Activated CD8-positive, alpha-beta memory T cell treated with anti-CD3 and anti-CD28 coated beads, Interleukin-2, amount 10 ng/mL, durations not matched to agents 7 days and 5 days (primary cell): ENCODE measurements around the gene DYNC1H1. TPM values are rescaled to one million over a fixed set of nuclear protein-coding genes. Genes with fewer than 3 reads are reported as not detected.

Source experiments
- ATAC-seq: fragments of 150-1000 bp; cut with Tn5 transposase; one replicate; pipeline ENCODE4 v1.10.0; 2021; ENCODE audit warnings: moderate library complexity
- CTCF ChIA-PET: fragments of 350-600 bp; sonication (Branson Sonifier 250); formaldehyde crosslinking; loops from one replicate; lab custom pipeline; 2021; ENCODE audit warnings: antibody characterized with exemption; lab: Charles Lee
- DNase-seq: peaks from one replicate; pipeline ENCODE4 v3.0.0-alpha.2; 2020
- H3K27ac Mint-ChIP-seq: one replicate; pipeline ENCODE4 v1.8.0; 2021; ENCODE audit warnings: mild to moderate bottlenecking, mixed read lengths
- H3K27me3 Mint-ChIP-seq: one replicate; pipeline ENCODE4 v1.8.0; 2021; ENCODE audit warnings: mixed read lengths
- H3K36me3 Mint-ChIP-seq: one replicate; pipeline ENCODE4 v1.8.0; 2021; ENCODE audit warnings: mild to moderate bottlenecking, mixed read lengths
- H3K4me1 Mint-ChIP-seq: one replicate; pipeline ENCODE4 v1.8.0; 2021; ENCODE audit warnings: mixed read lengths
- H3K4me3 Mint-ChIP-seq: one replicate; pipeline ENCODE4 v1.8.0; 2021; ENCODE audit warnings: mild to moderate bottlenecking, moderate library complexity, mixed read lengths
- H3K9me3 Mint-ChIP-seq: one replicate; pipeline ENCODE4 v1.8.0; 2022; ENCODE audit warnings: low read depth, mixed read lengths
- total RNA-seq, 2 experiments: library from RNA; stranded (reverse); gene quantifications; one replicate each; pipeline ENCODE4 v1.2.3, GENCODE V29; 2021

DYNC1H1 gene
- total RNA-seq, 2 experiments from 2014 or later = 308 to 325 TPM

DNA sequence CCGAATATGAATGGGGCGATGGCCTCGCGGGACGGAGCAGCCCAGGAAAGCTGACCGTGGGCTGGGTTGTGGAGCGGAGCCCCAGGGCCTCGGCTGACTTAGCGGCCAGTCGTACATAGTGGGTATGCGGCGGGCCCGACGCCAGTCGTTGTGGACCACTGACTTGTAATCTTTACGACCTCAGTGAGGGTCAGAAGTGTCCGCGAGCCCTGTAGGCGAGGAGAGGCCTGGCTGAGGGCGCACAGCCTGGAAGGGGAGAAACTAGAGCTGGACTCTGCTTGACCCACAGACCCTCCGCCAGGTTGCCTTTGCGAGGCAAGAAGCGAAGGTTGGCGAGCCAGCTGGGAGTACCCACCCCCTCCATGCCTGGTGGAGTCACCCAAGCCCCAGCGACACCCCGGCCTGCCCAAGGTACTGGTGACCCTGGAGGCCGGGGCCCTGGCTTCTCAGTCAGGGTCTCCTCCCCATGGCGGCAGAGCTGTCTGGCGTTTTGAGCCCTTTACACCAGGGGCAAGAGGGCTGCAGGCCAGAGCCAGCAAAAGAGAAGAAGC is 15.6 kb upstream of the DYNC1H1 start:
- no peak for DNase-seq

DNA sequence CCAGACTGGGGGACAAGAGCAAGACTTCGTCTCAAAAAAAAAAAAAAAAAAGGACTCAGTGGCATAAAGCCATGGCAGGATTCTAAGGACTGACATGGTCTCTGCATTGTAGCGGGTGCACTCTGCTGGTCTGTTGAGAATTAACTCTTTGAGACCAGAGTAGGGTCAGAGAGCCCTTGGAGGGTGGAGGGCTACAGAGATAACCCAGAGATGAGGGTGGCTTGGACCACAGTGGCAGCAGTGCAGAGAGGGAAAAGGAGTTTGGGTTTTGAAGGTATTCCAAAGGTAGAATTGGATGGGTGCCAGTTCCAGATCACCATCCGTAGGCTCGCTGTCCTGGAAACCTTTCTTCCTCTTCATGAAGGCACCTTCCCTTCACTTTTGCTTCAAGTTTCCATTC is 14.3 kb upstream of the DYNC1H1 start:
- DNase-seq (no peak), ATAC-seq (no peak)
- CTCF ChIA-PET = interaction anchor here (0.7 to 1.9 kb wide), 2 partner anchors 10 to 965 kb away, joined by 3 to 6 read pairs; no protein-coding TSS in a partner anchor
- Mint-ChIP-seq H3K4me3 (no peak overlapping the region), H3K36me3 (no peaks in the 10 kb centered on the region), H3K27me3 (peaks cover 8% of the 10 kb centered on the region), H3K4me1 (peaks cover 15% of the 10 kb centered on the region), H3K27ac (no peak overlapping the region), H3K9me3 (no peaks in the 10 kb centered on the region)

More for the DNA sequence above, 15.6 kb upstream of the DYNC1H1 start:
- CTCF ChIA-PET = interaction anchor here (1.0 to 2.4 kb wide), 9 partner anchors 9 to 366 kb away, joined by 3 to 22 read pairs (median 6); no protein-coding TSS in a partner anchor
- H3K4me3 Mint-ChIP-seq = peak overlapping the region; percentile 84
- ATAC-seq = no peak
- peaks cover 15% of the 10 kb centered on the region for H3K4me1 Mint-ChIP-seq
- no peaks in the 10 kb centered on the region for H3K36me3 Mint-ChIP-seq
- H3K27ac Mint-ChIP-seq = peak overlapping the region; percentile 94
- H3K27me3 Mint-ChIP-seq = peaks cover 18% of the 10 kb centered on the region
- no peaks in the 10 kb centered on the region for H3K9me3 Mint-ChIP-seq

DNA sequence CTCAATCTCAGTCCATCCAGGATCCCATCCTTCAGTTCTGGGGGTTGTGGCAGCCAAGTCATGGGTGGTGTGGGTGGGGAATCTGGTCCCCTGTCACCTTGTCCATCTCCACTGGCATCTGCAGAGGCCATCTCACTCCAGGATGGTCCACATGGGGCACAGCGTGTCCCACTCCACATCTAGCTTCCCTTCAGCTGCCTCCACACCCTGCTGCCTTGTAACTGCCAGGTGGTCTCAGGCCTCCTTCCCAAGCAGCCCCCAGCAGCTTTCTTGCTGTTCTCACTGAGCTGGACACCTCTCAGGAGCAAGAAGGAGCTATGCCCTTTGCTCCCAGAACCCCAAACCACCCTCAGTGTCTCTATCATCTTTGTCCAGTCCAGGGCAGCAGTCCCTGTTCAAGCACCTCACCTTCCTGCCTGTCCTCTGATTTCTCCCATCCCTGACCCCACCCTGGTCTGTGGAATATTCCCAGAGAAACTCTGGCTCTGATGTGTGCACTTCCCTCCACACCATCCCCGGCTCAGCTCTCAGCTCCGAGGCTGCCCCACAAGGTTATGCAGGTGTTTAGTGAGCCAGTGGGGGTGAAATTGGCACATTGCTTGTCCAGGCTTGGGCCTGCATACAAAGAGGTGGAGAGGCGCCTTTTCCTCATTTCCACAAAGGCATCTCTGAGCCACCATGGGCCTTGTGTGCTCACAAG is 13.7 kb upstream of the DYNC1H1 start:
- no peaks in the 10 kb centered on the region for H3K9me3 Mint-ChIP-seq
- H3K4me3 Mint-ChIP-seq = no peak overlapping the region
- peaks cover 3% of the 10 kb centered on the region for H3K27me3 Mint-ChIP-seq
- CTCF ChIA-PET = interaction anchor here (1.0 to 1.9 kb wide), 2 partner anchors 9 to 33 kb away, joined by 3 to 6 read pairs; no protein-coding TSS in a partner anchor
- no peak overlapping the region for H3K27ac Mint-ChIP-seq
- DNase-seq (no peak), ATAC-seq (no peak)
- peaks cover 15% of the 10 kb centered on the region for H3K4me1 Mint-ChIP-seq
- H3K36me3 Mint-ChIP-seq = no peaks in the 10 kb centered on the region

DNA sequence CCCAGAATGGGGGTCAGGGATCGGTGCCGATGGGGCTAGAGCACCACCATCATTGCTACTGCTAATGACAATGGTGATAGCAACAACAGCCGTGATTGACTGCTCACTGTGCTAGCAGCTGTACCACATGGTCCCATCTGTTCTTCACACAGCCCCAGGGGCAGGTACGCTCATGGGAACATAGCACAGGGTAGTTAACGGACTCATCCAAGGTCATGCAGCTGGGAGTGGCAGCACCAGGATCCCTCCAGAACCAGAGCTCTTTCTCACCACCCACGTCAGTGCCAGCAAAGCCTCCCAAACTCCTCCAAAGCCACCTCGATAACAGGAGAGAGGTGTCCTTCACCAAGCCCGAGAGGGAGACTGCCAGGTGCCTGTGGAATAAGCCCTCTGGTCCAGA is 11.2 kb upstream of the DYNC1H1 start:
- ATAC-seq (no peak), DNase-seq (no peak)
- CTCF ChIA-PET = interaction anchor here (0.6 to 2.3 kb wide), 4 partner anchors 9 to 193 kb away, joined by 3 to 8 read pairs (median 6); no protein-coding TSS in a partner anchor
- H3K4me3 Mint-ChIP-seq = no peak overlapping the region
- no peaks in the 10 kb centered on the region for H3K36me3 Mint-ChIP-seq
- no peak overlapping the region for H3K27ac Mint-ChIP-seq
- H3K27me3 Mint-ChIP-seq = no peaks in the 10 kb centered on the region
- peaks cover 10% of the 10 kb centered on the region for H3K4me1 Mint-ChIP-seq
- H3K9me3 Mint-ChIP-seq = no peaks in the 10 kb centered on the region

DNA sequence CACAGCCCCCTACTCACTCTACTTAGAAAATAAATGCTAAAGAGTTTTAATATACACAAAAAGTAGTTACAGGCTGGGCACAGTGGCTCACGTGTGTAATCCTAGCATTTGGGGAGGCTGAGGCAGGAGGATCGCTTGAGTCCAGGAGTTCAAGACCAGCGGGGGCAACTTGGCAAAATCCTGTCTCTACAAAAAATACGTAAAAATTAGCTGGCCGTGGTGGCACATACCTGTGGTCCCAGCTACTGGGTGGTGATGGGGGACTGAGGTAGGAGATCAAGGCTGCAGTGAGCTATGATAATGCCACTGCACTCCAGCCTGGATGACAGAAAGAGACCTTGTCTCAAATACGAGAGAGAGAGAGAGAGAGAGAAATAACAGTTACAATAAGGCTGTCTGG is 9.9 kb upstream of the DYNC1H1 start:
- CTCF ChIA-PET = no interaction called here
- H3K9me3 Mint-ChIP-seq = no peaks in the 10 kb centered on the region
- H3K4me3 Mint-ChIP-seq = no peak overlapping the region
- no peak overlapping the region for H3K27ac Mint-ChIP-seq
- no peak for DNase-seq
- no peaks in the 10 kb centered on the region for H3K36me3 Mint-ChIP-seq
- peaks cover under 1% of the 10 kb centered on the region for H3K4me1 Mint-ChIP-seq
- ATAC-seq = no peak
- no peaks in the 10 kb centered on the region for H3K27me3 Mint-ChIP-seq

DNA sequence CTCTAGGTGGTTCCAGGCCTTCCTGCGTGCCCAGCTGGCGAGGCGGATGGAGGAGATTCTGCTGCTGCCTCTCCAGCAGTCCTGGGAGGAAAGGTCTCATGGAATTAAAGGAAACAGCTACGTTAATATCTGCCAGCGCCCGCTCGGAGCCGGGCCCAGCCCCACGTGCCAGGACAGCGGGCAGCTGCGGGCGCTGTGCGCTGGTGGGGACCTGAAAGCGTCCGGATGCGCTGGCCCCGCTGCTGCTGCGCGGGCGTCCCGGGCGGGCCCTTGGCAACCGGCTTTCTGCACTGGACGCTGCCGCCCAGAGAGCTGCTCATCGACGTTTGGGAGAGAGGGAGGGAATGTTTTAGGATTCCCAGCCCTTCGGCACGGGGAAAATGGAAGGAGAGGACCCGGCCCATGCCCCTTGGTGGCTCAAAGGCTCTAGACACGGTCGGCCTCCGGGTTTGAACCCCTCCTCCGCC is 8.6 kb upstream of the DYNC1H1 start:
- no peak for ATAC-seq

DNA sequence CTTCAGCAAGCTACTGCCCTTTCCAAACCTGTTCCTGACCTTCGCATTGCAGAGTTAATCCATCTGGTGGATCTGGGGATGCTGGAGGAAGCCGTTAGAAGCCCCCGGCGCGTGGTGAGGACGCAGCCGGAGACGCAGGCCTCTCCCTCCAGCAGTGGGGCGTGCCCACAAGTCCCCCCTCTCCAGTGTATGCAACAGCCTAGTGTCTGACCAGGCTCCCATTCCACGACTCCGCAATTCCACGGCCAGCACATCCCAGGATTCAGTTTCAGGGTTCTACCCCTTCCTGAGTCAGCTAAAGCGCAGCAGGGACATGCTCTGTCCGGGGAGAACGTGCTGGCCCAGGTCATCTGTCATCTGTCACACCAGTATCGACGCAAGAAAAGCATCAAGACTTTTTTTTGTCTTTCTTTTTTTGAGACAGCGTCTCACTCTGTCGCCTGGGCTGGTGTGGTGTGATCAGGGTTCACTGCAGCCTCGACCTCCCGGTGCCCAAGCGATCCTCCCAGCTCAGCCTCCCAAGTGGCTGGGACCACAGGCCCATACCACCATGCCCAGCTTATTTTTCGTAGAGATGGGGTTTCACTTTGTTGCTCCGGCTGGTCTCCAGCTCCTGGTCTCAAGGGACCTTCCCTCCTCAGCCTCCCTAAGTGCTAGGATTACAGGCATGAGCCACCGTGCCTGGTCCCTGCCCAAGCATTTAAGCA is 8.0 kb upstream of the DYNC1H1 start:
- no peaks in the 10 kb centered on the region for H3K9me3 Mint-ChIP-seq
- ATAC-seq (no peak), DNase-seq (no peak)
- H3K27me3 Mint-ChIP-seq = peaks cover 2% of the 10 kb centered on the region
- no peaks in the 10 kb centered on the region for H3K36me3 Mint-ChIP-seq
- CTCF ChIA-PET = interaction anchor here (1.4 to 2.1 kb wide), 2 partner anchors 8 to 358 kb away, joined by 4 to 7 read pairs; no protein-coding TSS in a partner anchor
- H3K4me3 Mint-ChIP-seq = no peak overlapping the region
- H3K27ac Mint-ChIP-seq = no peak overlapping the region
- H3K4me1 Mint-ChIP-seq = peaks cover 14% of the 10 kb centered on the region

More for the DNA sequence above, 8.6 kb upstream of the DYNC1H1 start:
- CTCF ChIA-PET = no interaction called here
- H3K4me3 Mint-ChIP-seq = no peak overlapping the region
- H3K27ac Mint-ChIP-seq = no peak overlapping the region
- no peaks in the 10 kb centered on the region for H3K9me3 Mint-ChIP-seq
- no peak for DNase-seq
- H3K27me3 Mint-ChIP-seq = no peaks in the 10 kb centered on the region
- peaks cover 8% of the 10 kb centered on the region for H3K4me1 Mint-ChIP-seq
- no peaks in the 10 kb centered on the region for H3K36me3 Mint-ChIP-seq

DNA sequence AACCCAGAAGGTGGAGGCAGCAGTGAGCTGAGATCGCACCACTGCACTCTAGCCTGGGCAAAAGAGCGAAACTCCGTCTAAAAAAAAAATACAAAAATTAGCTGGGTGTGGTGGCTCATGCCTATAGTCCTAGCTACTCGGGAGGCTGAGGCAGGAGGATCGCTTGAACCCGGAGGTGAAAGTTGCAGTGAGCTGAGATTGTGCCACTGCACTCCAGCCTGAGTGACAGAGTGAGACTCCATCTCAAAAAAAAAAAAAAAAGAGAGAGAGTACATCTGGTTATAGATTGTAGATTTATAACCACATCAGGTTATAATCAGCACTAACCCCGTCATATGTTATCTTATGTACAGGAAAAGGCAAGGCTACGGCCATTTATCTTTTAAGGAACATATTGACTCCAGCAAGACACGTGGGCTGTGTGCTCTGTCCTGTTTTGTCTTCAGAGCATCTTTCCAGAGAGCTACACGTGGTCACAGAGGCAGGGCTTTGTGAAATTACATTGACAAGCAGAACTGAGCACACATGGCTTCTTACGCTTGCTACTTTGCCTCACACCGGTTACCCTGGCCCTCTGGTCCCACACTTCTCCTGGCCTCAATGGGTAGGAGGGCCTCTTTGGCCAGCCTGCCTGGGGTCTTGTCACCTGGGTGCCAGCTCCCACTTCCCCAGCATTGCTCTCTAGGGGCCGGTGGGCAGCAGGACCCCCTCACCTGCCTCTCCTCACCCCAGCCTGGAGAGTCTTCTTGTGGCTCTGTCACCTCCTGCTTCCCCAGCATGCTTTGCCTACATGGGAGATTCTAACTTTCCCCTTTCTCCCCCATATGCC is 6.8 kb upstream of the DYNC1H1 start:
- no peak for ATAC-seq
- peaks cover 2% of the 10 kb centered on the region for H3K27me3 Mint-ChIP-seq

DNA sequence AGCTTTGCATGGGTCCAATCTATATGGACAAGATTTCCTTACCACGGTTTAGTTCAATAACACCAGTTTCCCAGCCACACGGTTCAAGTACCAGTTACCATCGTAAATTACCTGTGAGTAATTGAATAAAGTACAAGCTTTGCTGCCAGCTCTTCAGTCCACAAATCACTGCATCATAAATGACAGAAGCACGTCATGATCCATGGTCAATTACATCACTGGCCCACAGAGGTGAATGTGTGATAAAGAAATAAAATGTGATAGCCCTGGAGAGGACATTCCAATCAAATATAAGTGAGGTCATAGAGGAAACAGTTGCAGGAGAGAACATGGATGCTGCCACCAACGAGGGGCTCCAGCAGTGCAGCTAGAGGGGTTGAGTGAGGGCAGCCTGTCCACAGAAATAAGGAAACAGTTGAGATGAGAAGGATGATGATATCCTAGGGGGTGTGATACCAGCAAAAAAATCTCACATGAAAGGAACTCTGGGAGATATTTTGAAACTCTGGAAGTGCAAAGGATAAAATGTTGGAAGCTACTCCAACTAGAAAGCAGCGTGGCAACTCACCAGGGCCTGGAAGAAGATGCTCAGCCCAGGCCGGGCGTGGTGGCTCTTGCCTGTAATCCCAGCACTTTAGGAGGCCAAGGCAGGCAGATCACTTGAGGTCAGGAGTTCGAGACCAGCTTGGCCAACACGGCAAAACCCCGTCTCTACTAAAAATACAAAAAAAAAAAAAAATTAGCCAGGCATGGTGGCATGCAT is 5.8 kb upstream of the DYNC1H1 start:
- peaks cover 16% of the 10 kb centered on the region for H3K4me1 Mint-ChIP-seq
- no peaks in the 10 kb centered on the region for H3K9me3 Mint-ChIP-seq
- H3K27ac Mint-ChIP-seq = no peak overlapping the region
- DNase-seq (no peak), ATAC-seq (no peak)
- peaks cover 2% of the 10 kb centered on the region for H3K27me3 Mint-ChIP-seq
- CTCF ChIA-PET = interaction anchor here (0.6 to 3.9 kb wide), 8 partner anchors 10 to 258 kb away, joined by 3 to 22 read pairs (median 4); no protein-coding TSS in a partner anchor
- no peak overlapping the region for H3K4me3 Mint-ChIP-seq
- H3K36me3 Mint-ChIP-seq = no peaks in the 10 kb centered on the region

More for the DNA sequence above, 6.8 kb upstream of the DYNC1H1 start:
- no peaks in the 10 kb centered on the region for H3K36me3 Mint-ChIP-seq
- DNase-seq = no peak
- H3K4me3 Mint-ChIP-seq = no peak overlapping the region
- H3K9me3 Mint-ChIP-seq = no peaks in the 10 kb centered on the region
- H3K4me1 Mint-ChIP-seq = peaks cover 16% of the 10 kb centered on the region
- no peak overlapping the region for H3K27ac Mint-ChIP-seq
- CTCF ChIA-PET = interaction anchor here (0.6 to 2.1 kb wide), 7 partner anchors 9 to 356 kb away, joined by 3 to 8 read pairs (median 4); no protein-coding TSS in a partner anchor

DNA sequence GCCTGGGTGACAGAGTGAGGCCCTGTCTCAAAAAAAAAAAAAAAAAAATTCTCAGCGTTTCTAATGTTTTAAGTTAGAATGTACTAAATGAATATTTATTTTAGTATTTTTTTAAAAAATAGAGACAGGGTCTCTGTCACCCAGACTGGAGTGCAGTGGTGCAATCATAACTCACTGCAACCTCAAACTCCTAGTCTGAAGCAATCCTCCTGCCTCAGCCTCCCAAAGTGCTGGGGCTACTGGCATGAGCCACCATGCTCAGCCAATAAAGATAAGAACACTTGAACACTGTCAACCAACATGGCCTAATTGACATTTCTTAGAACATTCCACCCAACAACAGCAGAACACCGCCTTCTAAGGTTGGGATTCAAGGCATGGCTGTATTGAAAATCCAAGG is 5.1 kb upstream of the DYNC1H1 start:
- no peak overlapping the region for H3K27ac Mint-ChIP-seq
- ATAC-seq (no peak), DNase-seq (no peak)
- no peaks in the 10 kb centered on the region for H3K36me3 Mint-ChIP-seq
- no peaks in the 10 kb centered on the region for H3K9me3 Mint-ChIP-seq
- H3K4me3 Mint-ChIP-seq = no peak overlapping the region
- peaks cover 20% of the 10 kb centered on the region for H3K4me1 Mint-ChIP-seq
- CTCF ChIA-PET = interaction anchor here (0.6 to 4.8 kb wide), 12 partner anchors 8 to 355 kb away, joined by 3 to 51 read pairs (median 6); no protein-coding TSS in a partner anchor
- H3K27me3 Mint-ChIP-seq = peaks cover 2% of the 10 kb centered on the region

DNA sequence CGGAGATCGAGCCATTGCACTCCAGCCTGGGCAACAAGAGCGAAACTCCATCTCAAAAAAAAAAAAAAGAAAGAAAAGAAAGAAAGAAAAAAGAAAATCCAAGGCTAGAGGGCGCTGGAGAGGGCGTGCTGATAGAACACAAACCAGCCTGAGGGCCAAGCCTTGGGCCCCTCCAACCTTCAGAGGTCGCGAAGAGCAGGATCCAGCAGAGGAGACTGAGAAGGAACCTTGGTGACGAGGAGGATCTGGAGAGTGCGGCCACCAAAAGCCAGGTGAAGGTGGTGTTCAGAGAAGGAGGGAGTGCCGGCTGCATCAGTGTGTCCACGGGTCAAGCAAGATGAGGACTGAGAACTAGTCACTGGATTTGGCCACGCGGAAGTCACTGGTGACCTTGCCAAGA is 4.1 kb upstream of the DYNC1H1 start:
- H3K9me3 Mint-ChIP-seq = no peaks in the 10 kb centered on the region
- no peak overlapping the region for H3K27ac Mint-ChIP-seq
- H3K27me3 Mint-ChIP-seq = peaks cover 2% of the 10 kb centered on the region
- DNase-seq (peak; percentile 56), ATAC-seq (no peak)
- no peak overlapping the region for H3K4me3 Mint-ChIP-seq
- peaks cover 20% of the 10 kb centered on the region for H3K4me1 Mint-ChIP-seq
- CTCF ChIA-PET = interaction anchor here (0.6 to 4.8 kb wide), 15 partner anchors 9 to 354 kb away, joined by 3 to 51 read pairs (median 4); no protein-coding TSS in a partner anchor
- no peaks in the 10 kb centered on the region for H3K36me3 Mint-ChIP-seq
